ENCODE data around the gene CYTH3.

Gene CYTH3

GRCh38 chr7:6136475-6136874 is 135.9 kb downstream of the CYTH3 start:
- no peak for TF ChIP-seq CTCF (IDR thresholded peaks at IDR 0.05; ENCODE audit: extremely low read depth, missing control alignments)
- DNase-seq (ENCODE audit: low spot score): no peak

GRCh38 chr7:6133249-6133648 is 139.2 kb downstream of the CYTH3 start:
- TF ChIP-seq CTCF (IDR thresholded peaks at IDR 0.05; ENCODE audit: extremely low read depth, missing control alignments): no peak
- DNase-seq (ENCODE audit: low spot score): no peak

GRCh38 chr7:6130007-6130587 is 142.3 kb downstream of the CYTH3 start:
- TF ChIP-seq CTCF (IDR thresholded peaks at IDR 0.05; ENCODE audit: extremely low read depth, missing control alignments): no peak
- DNase-seq (ENCODE audit: low spot score): no peak

DNA sequence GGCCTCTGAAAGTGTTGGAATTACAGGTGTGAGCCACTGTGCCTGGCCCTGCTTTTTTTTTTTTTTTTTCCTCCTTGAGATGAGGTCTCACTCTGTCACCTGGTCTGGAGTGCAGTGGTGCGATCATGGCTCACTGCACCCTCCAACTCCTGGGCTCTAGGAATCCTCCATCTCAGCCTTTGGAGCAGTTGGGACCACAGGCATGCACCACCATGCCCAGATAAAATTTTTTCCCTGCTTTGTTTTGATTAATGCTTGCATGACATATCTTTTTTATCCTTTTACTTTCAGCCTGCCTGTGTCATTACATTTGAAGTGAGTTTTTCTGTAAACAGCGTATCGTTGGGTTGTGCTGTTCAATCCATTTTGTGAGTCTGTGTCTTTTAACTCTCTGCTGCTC is 144.2 kb downstream of the CYTH3 start:
- no peak for DNase-seq (ENCODE audit: low spot score)

GRCh38 chr7:6127110-6127490 is 145.3 kb downstream of the CYTH3 start:
- TF ChIP-seq CTCF (IDR thresholded peaks at IDR 0.05; ENCODE audit: extremely low read depth, missing control alignments): no peak
- DNase-seq (ENCODE audit: low spot score): no peak

More for the DNA sequence above, 144.2 kb downstream of the CYTH3 start:
- TF ChIP-seq CTCF (IDR thresholded peaks at IDR 0.05; ENCODE audit: extremely low read depth, missing control alignments): no peak

- no peak for TF ChIP-seq CTCF (IDR thresholded peaks at IDR 0.05; ENCODE audit: extremely low read depth, missing control alignments)
Measured at GRCh38 chr7:6123843-6124242, 148.6 kb downstream of the CYTH3 start.

GRCh38 chr7:6121141-6121540 is 151.3 kb downstream of the CYTH3 start:
- TF ChIP-seq CTCF (IDR thresholded peaks at IDR 0.05; ENCODE audit: extremely low read depth, missing control alignments): no peak
- no peak for DNase-seq (ENCODE audit: low spot score)

More at GRCh38 chr7:6123843-6124242, 148.6 kb downstream of the CYTH3 start:
- DNase-seq (ENCODE audit: low spot score): no peak
